ENCODE results near the gene SDK1. TPM values are rescaled to one million over a fixed set of nuclear protein-coding genes. Genes with fewer than 3 reads are reported as not detected.

The SDK1 gene
- total RNA-seq, 1 donor from 2014 or later: 3.9 TPM

- Histone ChIP-seq H3K27me3 (ENCODE audit: control insufficient read depth, insufficient read depth, low read length) (no peaks in the 10 kb centered on the region), H3K36me3 (ENCODE audit: control insufficient read depth, insufficient read depth, low read length) (no peaks in the 10 kb centered on the region), H3K4me3 (ENCODE audit: low read depth, low read length) (no peak overlapping the region)
- no peak for TF ChIP-seq CTCF (IDR thresholded peaks at IDR 0.05; ENCODE audit: insufficient read depth, low read length, poor library complexity, severe bottlenecking)
- DNase-seq (ENCODE audit: low read depth): no peak
Observed at GRCh38 chr7:3634396-3634795, 333.3 kb downstream of the SDK1 start.

- no peak for DNase-seq (ENCODE audit: low read depth)
- Histone ChIP-seq H3K36me3 (ENCODE audit: control insufficient read depth, insufficient read depth, low read length) (no peaks in the 10 kb centered on the region), H3K4me3 (ENCODE audit: low read depth, low read length) (no peak overlapping the region), H3K27me3 (ENCODE audit: control insufficient read depth, insufficient read depth, low read length) (no peaks in the 10 kb centered on the region)
- no peak for TF ChIP-seq CTCF (IDR thresholded peaks at IDR 0.05; ENCODE audit: insufficient read depth, low read length, poor library complexity, severe bottlenecking)
Observed at GRCh38 chr7:3636131-3636860, 335.2 kb downstream of the SDK1 start.

- Histone ChIP-seq H3K4me3 (ENCODE audit: low read depth, low read length) (no peak overlapping the region), H3K36me3 (ENCODE audit: control insufficient read depth, insufficient read depth, low read length) (no peaks in the 10 kb centered on the region), H3K27me3 (ENCODE audit: control insufficient read depth, insufficient read depth, low read length) (no peaks in the 10 kb centered on the region)
- DNase-seq (ENCODE audit: low read depth): no peak
- no peak for TF ChIP-seq CTCF (IDR thresholded peaks at IDR 0.05; ENCODE audit: insufficient read depth, low read length, poor library complexity, severe bottlenecking)
Observed at GRCh38 chr7:3639253-3639652, 338.2 kb downstream of the SDK1 start.

- no peak overlapping the region for H3K4me3 ChIP-seq (ENCODE audit: low read depth, low read length)
- TF ChIP-seq CTCF (IDR thresholded peaks at IDR 0.05; ENCODE audit: insufficient read depth, low read length, poor library complexity, severe bottlenecking): no peak
- H3K27me3 ChIP-seq (ENCODE audit: control insufficient read depth, insufficient read depth, low read length): no peaks in the 10 kb centered on the region
- no peaks in the 10 kb centered on the region for H3K36me3 ChIP-seq (ENCODE audit: control insufficient read depth, insufficient read depth, low read length)
- no peak for DNase-seq (ENCODE audit: low read depth)
Observed at GRCh38 chr7:3641582-3641981, 340.5 kb downstream of the SDK1 start.

GRCh38 chr7:3643091-3643490, 342.0 kb downstream of the SDK1 start:
- no peak for TF ChIP-seq CTCF (IDR thresholded peaks at IDR 0.05; ENCODE audit: insufficient read depth, low read length, poor library complexity, severe bottlenecking)
- DNase-seq (ENCODE audit: low read depth): no peak
- Histone ChIP-seq H3K27me3 (ENCODE audit: control insufficient read depth, insufficient read depth, low read length) (no peaks in the 10 kb centered on the region), H3K36me3 (ENCODE audit: control insufficient read depth, insufficient read depth, low read length) (no peaks in the 10 kb centered on the region), H3K4me3 (ENCODE audit: low read depth, low read length) (no peak overlapping the region)

- Histone ChIP-seq H3K27me3 (ENCODE audit: control insufficient read depth, insufficient read depth, low read length) (no peaks in the 10 kb centered on the region), H3K36me3 (ENCODE audit: control insufficient read depth, insufficient read depth, low read length) (no peaks in the 10 kb centered on the region), H3K4me3 (ENCODE audit: low read depth, low read length) (no peak overlapping the region)
- no peak for TF ChIP-seq CTCF (IDR thresholded peaks at IDR 0.05; ENCODE audit: insufficient read depth, low read length, poor library complexity, severe bottlenecking)
- no peak for DNase-seq (ENCODE audit: low read depth)
Observed at GRCh38 chr7:3648276-3648675, 347.2 kb downstream of the SDK1 start.

All from kidney epithelial cell (primary cell).